Nephron progenitor cell (in vitro differentiated cells): ENCODE results near the gene STAT5B.

ENCODE experiments used
- DNase-seq: peaks from one replicate; pipeline ENCODE4 v3.0.0; 2021
- H3K27ac Mint-ChIP-seq: 2 replicates; pipeline ENCODE4 v1.8.0; 2021; ENCODE audit warnings: mild to moderate bottlenecking, moderate library complexity, mixed read lengths
- H3K27me3 Mint-ChIP-seq: 2 replicates; pipeline ENCODE4 v1.8.0; 2021; ENCODE audit warnings: mild to moderate bottlenecking, low read depth, mixed read lengths; ENCODE audit not compliant: poor library complexity
- H3K36me3 Mint-ChIP-seq: 2 replicates; pipeline ENCODE4 v1.8.0; 2021; ENCODE audit warnings: low read depth, mixed read lengths
- H3K4me1 Mint-ChIP-seq: 2 replicates; pipeline ENCODE4 v1.8.0; 2021; ENCODE audit warnings: mixed read lengths
- H3K4me3 Mint-ChIP-seq: 2 replicates; pipeline ENCODE4 v1.8.0; 2021; ENCODE audit warnings: mild to moderate bottlenecking, moderate library complexity, mixed read lengths
- H3K9me3 Mint-ChIP-seq: 2 replicates; pipeline ENCODE4 v1.8.0; 2021; ENCODE audit warnings: mild to moderate bottlenecking, moderate library complexity, mixed read lengths
- TF ChIP-seq, protein P1 (sequence below): fragments of 200-600 bp; sonication (generic); IDR thresholded peaks from 2 replicates; pipeline ENCODE4 v1.5.0; 2021; ENCODE audit warnings: antibody characterized with exemption

Gene STAT5B

DNA sequence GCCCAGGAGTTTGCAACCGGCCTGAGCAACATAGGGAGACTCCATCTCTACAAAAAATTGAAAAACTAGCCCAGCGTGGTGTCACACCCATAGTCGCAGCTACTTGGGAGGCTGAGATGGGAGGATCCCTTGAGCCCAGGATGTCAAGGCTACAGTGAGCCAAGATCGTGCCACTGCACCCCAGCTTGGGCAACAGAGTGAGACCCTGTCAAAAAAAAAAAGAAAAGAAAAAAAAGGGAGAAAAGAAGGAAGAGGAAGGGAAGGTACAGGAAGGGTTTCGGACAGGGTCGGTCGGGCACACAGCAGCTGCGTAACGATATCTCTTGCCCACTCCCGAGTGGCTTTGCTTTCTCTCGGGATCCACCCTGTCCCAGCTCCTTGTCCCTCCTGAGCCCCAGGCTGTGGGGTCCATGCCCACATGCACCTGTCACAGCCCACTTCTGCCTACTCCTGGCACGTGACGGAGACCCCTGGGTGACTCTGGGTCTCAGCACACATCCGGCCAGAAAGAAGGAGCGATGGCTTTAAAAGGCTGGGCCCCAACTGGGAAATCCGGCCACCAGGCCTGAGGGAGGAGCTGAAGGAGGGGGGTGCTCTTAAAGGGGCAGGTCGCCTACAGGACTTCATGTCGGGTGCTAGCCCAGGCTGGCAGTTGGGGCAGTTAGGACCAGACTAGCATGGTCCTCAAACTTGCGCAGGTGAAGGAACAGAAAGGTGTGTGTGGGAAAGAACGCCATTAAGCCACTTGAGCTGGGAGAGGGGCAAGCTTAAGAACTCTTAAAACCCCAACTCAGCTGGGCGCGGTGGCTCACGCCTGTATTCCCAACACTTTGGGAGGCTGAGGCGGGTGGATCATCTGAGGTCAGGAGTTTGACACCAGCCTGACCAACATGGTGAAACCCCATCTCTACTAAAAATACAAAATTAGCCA, 82.0 kb downstream of the STAT5B start, which contains the start of gene GHDC:
TSS of gene GHDC (minus strand) at position 526 of the 931 bp plus-strand sequence. CDS start 913 bp downstream, outside the sequence.
- Mint-ChIP-seq H3K27ac (no peak within 1 kb of the TSS), H3K36me3 (peaks cover 7% of the 10 kb centered on the region), H3K27me3 (peaks cover 7% of the 10 kb centered on the region), H3K4me3 (peak within 1 kb of the TSS; percentile 83), H3K4me1 (peaks cover 19% of the 10 kb centered on the region), H3K9me3 (no peaks in the 10 kb centered on the region)
- TF ChIP-seq, protein P1, sequence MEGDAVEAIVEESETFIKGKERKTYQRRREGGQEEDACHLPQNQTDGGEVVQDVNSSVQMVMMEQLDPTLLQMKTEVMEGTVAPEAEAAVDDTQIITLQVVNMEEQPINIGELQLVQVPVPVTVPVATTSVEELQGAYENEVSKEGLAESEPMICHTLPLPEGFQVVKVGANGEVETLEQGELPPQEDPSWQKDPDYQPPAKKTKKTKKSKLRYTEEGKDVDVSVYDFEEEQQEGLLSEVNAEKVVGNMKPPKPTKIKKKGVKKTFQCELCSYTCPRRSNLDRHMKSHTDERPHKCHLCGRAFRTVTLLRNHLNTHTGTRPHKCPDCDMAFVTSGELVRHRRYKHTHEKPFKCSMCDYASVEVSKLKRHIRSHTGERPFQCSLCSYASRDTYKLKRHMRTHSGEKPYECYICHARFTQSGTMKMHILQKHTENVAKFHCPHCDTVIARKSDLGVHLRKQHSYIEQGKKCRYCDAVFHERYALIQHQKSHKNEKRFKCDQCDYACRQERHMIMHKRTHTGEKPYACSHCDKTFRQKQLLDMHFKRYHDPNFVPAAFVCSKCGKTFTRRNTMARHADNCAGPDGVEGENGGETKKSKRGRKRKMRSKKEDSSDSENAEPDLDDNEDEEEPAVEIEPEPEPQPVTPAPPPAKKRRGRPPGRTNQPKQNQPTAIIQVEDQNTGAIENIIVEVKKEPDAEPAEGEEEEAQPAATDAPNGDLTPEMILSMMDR: no peak
- DNase-seq: peak; percentile 61

- peaks cover 9% of the 10 kb centered on the region for H3K27me3 Mint-ChIP-seq
- peak overlapping the region; percentile 83 for H3K4me3 Mint-ChIP-seq
- no peaks in the 10 kb centered on the region for H3K9me3 Mint-ChIP-seq
- peaks cover 19% of the 10 kb centered on the region for H3K4me1 Mint-ChIP-seq
- DNase-seq: no peak
- TF ChIP-seq, protein P1: no peak
- no peak overlapping the region for H3K27ac Mint-ChIP-seq
- peaks cover 7% of the 10 kb centered on the region for H3K36me3 Mint-ChIP-seq
These were observed 82.8 kb downstream of the STAT5B start for GRCh38 chr17:42193216-42193968.

GRCh38 chr17:42192189-42193126, 83.7 kb downstream of the STAT5B start:
- Mint-ChIP-seq H3K27me3 (peaks cover 9% of the 10 kb centered on the region), H3K36me3 (peaks cover 3% of the 10 kb centered on the region), H3K9me3 (no peaks in the 10 kb centered on the region), H3K27ac (no peak overlapping the region), H3K4me3 (no peak overlapping the region), H3K4me1 (peaks cover 19% of the 10 kb centered on the region)
- TF ChIP-seq, protein P1: no peak
- no peak for DNase-seq

DNA sequence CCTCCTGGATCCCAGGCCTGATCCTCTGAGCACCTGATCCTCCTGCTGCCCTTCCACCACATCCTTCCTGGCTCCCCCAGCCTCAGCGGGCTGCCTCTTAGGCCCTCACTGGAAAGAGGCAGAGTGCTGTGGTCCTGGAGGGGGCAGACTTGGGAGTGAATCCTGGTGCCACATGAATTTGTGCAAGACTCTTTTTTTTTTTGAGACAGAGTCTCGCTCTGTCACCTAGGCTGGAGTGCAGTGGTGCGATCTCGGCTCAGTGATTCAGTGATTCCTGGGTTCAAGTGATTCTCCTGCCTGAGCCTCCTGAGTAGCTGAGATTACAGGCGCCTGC, 84.9 kb downstream of the STAT5B start:
- H3K27me3 Mint-ChIP-seq: peaks cover 15% of the 10 kb centered on the region
- no peak overlapping the region for H3K4me3 Mint-ChIP-seq
- no peak for DNase-seq
- H3K4me1 Mint-ChIP-seq: peaks cover 16% of the 10 kb centered on the region
- H3K9me3 Mint-ChIP-seq: no peaks in the 10 kb centered on the region
- TF ChIP-seq, protein P1: no peak
- H3K27ac Mint-ChIP-seq: no peak overlapping the region
- no peaks in the 10 kb centered on the region for H3K36me3 Mint-ChIP-seq

GRCh38 chr17:42190491-42191274, 85.5 kb downstream of the STAT5B start:
- Mint-ChIP-seq H3K4me1 (peaks cover 22% of the 10 kb centered on the region), H3K36me3 (no peaks in the 10 kb centered on the region), H3K27ac (no peak overlapping the region), H3K4me3 (no peak overlapping the region), H3K9me3 (no peaks in the 10 kb centered on the region), H3K27me3 (peaks cover 20% of the 10 kb centered on the region)
- TF ChIP-seq, protein P1: no peak
- no peak for DNase-seq
